Keratinocyte (primary cell): Measurements from ENCODE around the gene YAF2. TPM values are rescaled to one million over a fixed set of nuclear protein-coding genes. Genes with fewer than 3 reads are reported as not detected.

Experiments used
- DNase-seq: peaks from one replicate; pipeline ENCODE4 v3.0.0-alpha.2; 2011; ENCODE audit warnings: low read depth, missing footprints, low spot score
- FAIRE-seq: peaks from 2 replicates; lab custom pipeline; 2011; peaks lifted over from hg19 to GRCh38; lab: Jason Lieb, UNC
- H2AFZ ChIP-seq: 2 replicates; pipeline ENCODE4 v1.6.0; 2012; ENCODE audit warnings: low read length, control low read depth, inconsistent platforms; ENCODE audit not compliant: control insufficient read depth
- H3K27ac ChIP-seq: 2 replicates; pipeline ENCODE4 v1.5.1; 2011; ENCODE audit warnings: low read length; ENCODE audit not compliant: control insufficient read depth, insufficient read depth
- H3K27me3 ChIP-seq: 3 replicates; pipeline ENCODE4 v1.6.0; 2011; ENCODE audit warnings: low read length; ENCODE audit not compliant: control insufficient read depth, insufficient read depth; ENCODE audit errors: extremely low read depth
- H3K36me3 ChIP-seq, 2 experiments: 2 replicates in 1 of 2; 3 replicates in 1 of 2; pipeline ENCODE4 v1.5.1; 2011; ENCODE audit warnings: low read length in 2 of 2, mild to moderate bottlenecking in 1 of 2; ENCODE audit not compliant: control insufficient read depth in 2 of 2, insufficient read depth in 2 of 2; ENCODE audit errors: extremely low read depth in 1 of 2
- H3K4me1 ChIP-seq: 3 replicates; pipeline ENCODE4 v1.5.1; 2011; ENCODE audit warnings: low read length; ENCODE audit not compliant: control insufficient read depth, insufficient read depth; ENCODE audit errors: extremely low read depth
- H3K4me2 ChIP-seq: 3 replicates; pipeline ENCODE4 v1.6.0; 2011; ENCODE audit warnings: low read depth, low read length; ENCODE audit not compliant: control insufficient read depth, insufficient read depth; ENCODE audit errors: extremely low read depth
- H3K4me3 ChIP-seq, 3 experiments: fragments of 200-600 bp in 1 of 3; sonication (generic) in 1 of 3; 2 replicates in 2 of 3; 3 replicates in 1 of 3; pipeline ENCODE4 v1.5.1; 2011 to 2016; ENCODE audit warnings: low read length in 3 of 3, mild to moderate bottlenecking in 3 of 3, control low read depth in 2 of 3, inconsistent platforms in 1 of 3, low read depth in 1 of 3, mixed read lengths in 1 of 3, mixed run types in 1 of 3, moderate library complexity in 1 of 3; ENCODE audit not compliant: control insufficient read depth in 2 of 3, insufficient read depth in 2 of 3; ENCODE audit errors: extremely low read depth in 1 of 3
- H3K79me2 ChIP-seq: 2 replicates; pipeline ENCODE4 v1.6.0; 2012; ENCODE audit warnings: low read length; ENCODE audit not compliant: control insufficient read depth, insufficient read depth
- H3K9ac ChIP-seq: 3 replicates; pipeline ENCODE4 v1.6.0; 2011; ENCODE audit warnings: low read length; ENCODE audit not compliant: control insufficient read depth, insufficient read depth; ENCODE audit errors: extremely low read depth
- H3K9me1 ChIP-seq: 3 replicates; pipeline ENCODE4 v1.6.0; 2011; ENCODE audit warnings: low read length; ENCODE audit not compliant: control insufficient read depth, insufficient read depth; ENCODE audit errors: extremely low read depth
- H3K9me3 ChIP-seq: 2 replicates; pipeline ENCODE4 v1.5.1; 2012; ENCODE audit warnings: low read depth, low read length; ENCODE audit not compliant: control insufficient read depth
- H4K20me1 ChIP-seq: 3 replicates; pipeline ENCODE4 v1.6.0; 2011; ENCODE audit warnings: low read length; ENCODE audit not compliant: control insufficient read depth, insufficient read depth; ENCODE audit errors: extremely low read depth
- EZH2 ChIP-seq: IDR thresholded peaks from one replicate; pipeline ENCODE4 v1.6.1; 2012; ENCODE audit warnings: inconsistent platforms, mild to moderate bottlenecking, low read length, moderate library complexity
- dilution Hi-C: fragments of 300-500 bp; cut with MboI; formaldehyde crosslinking; loops from one replicate; pipeline ENCODE4 v1.7.0; 2020; ENCODE audit warnings: low sequenced_read_pairs; ENCODE audit not compliant: extremely low pct_ligation_motif_present
- polyA plus RNA-seq, 5 experiments: library from polyadenylated mRNA; depleted of rRNA in 3 of 5; stranded (reverse) in 3 of 5; stranded (forward) in 1 of 5; unstranded in 1 of 5; fragments of >200 nt; gene quantifications; 1 replicate in 1 of 5; 2 replicates in 3 of 5; 3 replicates in 1 of 5; pipeline versions ENCODE4 v1.2.1 to v1.2.3, GENCODE V29; 2011 to 2012; ENCODE audit warnings: missing spikeins in 2 of 5, low read depth in 1 of 5, low replicate concordance in 1 of 5
- TF ChIP-seq, protein P1 (sequence below), 3 experiments: IDR thresholded peaks in 1 of 3; conservative IDR thresholded peaks in 1 of 3; optimal IDR thresholded peaks in 1 of 3; 2 replicates in 2 of 3; 3 replicates in 1 of 3; pipeline versions ENCODE3 to v1.5.1; 2011; ENCODE audit warnings: low read length in 3 of 3, mild to moderate bottlenecking in 3 of 3, moderate library complexity in 2 of 3, control low read depth in 1 of 3, inconsistent platforms in 1 of 3; ENCODE audit not compliant: insufficient read depth in 2 of 3; ENCODE audit errors: extremely low read depth in 1 of 3

Gene YAF2
- polyA plus RNA-seq, 1 donor (not counting 4 experiments of a cell fraction or from before 2014, with no cell fraction given), result 15.3 TPM

- Histone ChIP-seq H3K4me2 (no peak overlapping the region), H3K79me2 (no peaks in the 10 kb centered on the region), H3K36me3 (no peaks in the 10 kb centered on the region), H3K9ac (no peak overlapping the region), H2AFZ (no peak overlapping the region), H3K4me3 (no peak overlapping the region), H3K4me1 (no peaks in the 10 kb centered on the region), H3K27me3 (no peaks in the 10 kb centered on the region), H3K27ac (no peak overlapping the region), H3K9me3 (no peaks in the 10 kb centered on the region), H3K9me1 (no peaks in the 10 kb centered on the region), H4K20me1 (no peaks in the 10 kb centered on the region)
- FAIRE-seq (no peak), DNase-seq (no peak)
- TF ChIP-seq, protein P1, sequence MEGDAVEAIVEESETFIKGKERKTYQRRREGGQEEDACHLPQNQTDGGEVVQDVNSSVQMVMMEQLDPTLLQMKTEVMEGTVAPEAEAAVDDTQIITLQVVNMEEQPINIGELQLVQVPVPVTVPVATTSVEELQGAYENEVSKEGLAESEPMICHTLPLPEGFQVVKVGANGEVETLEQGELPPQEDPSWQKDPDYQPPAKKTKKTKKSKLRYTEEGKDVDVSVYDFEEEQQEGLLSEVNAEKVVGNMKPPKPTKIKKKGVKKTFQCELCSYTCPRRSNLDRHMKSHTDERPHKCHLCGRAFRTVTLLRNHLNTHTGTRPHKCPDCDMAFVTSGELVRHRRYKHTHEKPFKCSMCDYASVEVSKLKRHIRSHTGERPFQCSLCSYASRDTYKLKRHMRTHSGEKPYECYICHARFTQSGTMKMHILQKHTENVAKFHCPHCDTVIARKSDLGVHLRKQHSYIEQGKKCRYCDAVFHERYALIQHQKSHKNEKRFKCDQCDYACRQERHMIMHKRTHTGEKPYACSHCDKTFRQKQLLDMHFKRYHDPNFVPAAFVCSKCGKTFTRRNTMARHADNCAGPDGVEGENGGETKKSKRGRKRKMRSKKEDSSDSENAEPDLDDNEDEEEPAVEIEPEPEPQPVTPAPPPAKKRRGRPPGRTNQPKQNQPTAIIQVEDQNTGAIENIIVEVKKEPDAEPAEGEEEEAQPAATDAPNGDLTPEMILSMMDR (optimal IDR thresholded peaks at IDR 0.05 in 1 of 3, IDR thresholded peaks at IDR 0.05 in 1 of 3, conservative IDR thresholded peaks at IDR 0.05 in 1 of 3; ENCODE audit: extremely low read depth in 1 of 3, insufficient read depth in 2 of 3, low read length in 3 of 3), result no peak
- TF ChIP-seq EZH2, result no peak
- dilution Hi-C loops, result no loop called here
These were observed 63.1 kb downstream of the YAF2 start for GRCh38 chr12:42174978-42175377.

DNA sequence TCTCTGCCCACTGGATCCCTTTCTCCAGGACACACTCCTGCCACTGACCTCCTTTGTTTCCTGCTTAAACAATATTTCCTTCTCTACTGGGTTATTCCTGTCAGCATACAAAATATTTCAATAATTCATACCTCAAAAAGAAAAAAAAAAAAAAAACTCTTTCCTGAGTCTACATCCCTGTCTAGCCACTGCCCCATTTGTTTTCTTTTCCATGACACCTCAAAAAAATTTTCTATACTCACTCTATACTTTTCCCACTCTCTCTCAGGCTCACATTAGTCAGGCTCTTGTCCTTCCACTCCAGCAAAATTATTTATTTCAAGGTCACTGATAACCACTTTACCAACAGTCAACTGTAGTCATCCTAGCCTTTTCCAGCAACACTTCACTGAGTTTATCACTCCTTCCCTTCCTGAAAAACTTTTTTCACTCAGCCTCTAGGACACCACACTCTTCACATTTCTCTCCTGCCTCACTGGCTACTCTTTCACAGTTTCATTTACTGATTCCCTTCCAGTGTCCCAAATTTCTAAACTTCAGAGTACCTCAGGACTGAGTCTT, 64.0 kb downstream of the YAF2 start:
- Histone ChIP-seq H3K4me3 (no peak overlapping the region), H3K9me3 (no peaks in the 10 kb centered on the region), H2AFZ (no peak overlapping the region), H3K27me3 (no peaks in the 10 kb centered on the region), H3K4me2 (no peak overlapping the region), H3K27ac (no peak overlapping the region), H3K36me3 (no peaks in the 10 kb centered on the region), H3K9ac (no peak overlapping the region), H3K9me1 (no peaks in the 10 kb centered on the region), H3K4me1 (no peaks in the 10 kb centered on the region), H3K79me2 (no peaks in the 10 kb centered on the region), H4K20me1 (no peaks in the 10 kb centered on the region)
- DNase-seq, result no peak
- FAIRE-seq, result no peak
- TF ChIP-seq, protein P1 (optimal IDR thresholded peaks at IDR 0.05 in 1 of 3, IDR thresholded peaks at IDR 0.05 in 1 of 3, conservative IDR thresholded peaks at IDR 0.05 in 1 of 3; ENCODE audit: extremely low read depth in 1 of 3, insufficient read depth in 2 of 3, low read length in 3 of 3), result no peak
- no peak for TF ChIP-seq EZH2
- dilution Hi-C loops, result no loop called here
